GM12892 (cell line): ENCODE measurements around the gene GALNT18.
"Not testable (repeated sequence)": the region's sequence is repeated elsewhere in the genome, so short reads cannot be mapped to it uniquely, and the experiment has no call there.

Experiments used
- DNase-seq: peaks from one replicate; pipeline ENCODE4 v3.0.0; 2011; ENCODE audit not compliant: insufficient read length
- FAIRE-seq: peaks from 2 replicates; lab custom pipeline; 2011; peaks lifted over from hg19 to GRCh38; lab: Jason Lieb, UNC
- POLR2A ChIP-seq: IDR thresholded peaks from 2 replicates; pipeline ENCODE4 v1.6.1; 2011; ENCODE audit warnings: low read depth, low read length, control low read depth
- POLR2AphosphoS5 ChIP-seq: IDR thresholded peaks from 2 replicates; pipeline ENCODE4 v1.6.1; 2011; ENCODE audit warnings: low read depth, low read length, control low read depth
- TAF1 ChIP-seq: IDR thresholded peaks from 2 replicates; pipeline ENCODE4 v1.6.1; 2011; ENCODE audit warnings: low read depth, mild to moderate bottlenecking, control low read depth, low read length, borderline replicate concordance

Gene GALNT18

GRCh38 chr11:11379661-11380060 is 242.1 kb downstream of the GALNT18 start:
- no peak for TF ChIP-seq POLR2AphosphoS5
- TF ChIP-seq POLR2A, result no peak
- no peak for TF ChIP-seq TAF1
- DNase-seq, result no peak
- no peak for FAIRE-seq

DNA sequence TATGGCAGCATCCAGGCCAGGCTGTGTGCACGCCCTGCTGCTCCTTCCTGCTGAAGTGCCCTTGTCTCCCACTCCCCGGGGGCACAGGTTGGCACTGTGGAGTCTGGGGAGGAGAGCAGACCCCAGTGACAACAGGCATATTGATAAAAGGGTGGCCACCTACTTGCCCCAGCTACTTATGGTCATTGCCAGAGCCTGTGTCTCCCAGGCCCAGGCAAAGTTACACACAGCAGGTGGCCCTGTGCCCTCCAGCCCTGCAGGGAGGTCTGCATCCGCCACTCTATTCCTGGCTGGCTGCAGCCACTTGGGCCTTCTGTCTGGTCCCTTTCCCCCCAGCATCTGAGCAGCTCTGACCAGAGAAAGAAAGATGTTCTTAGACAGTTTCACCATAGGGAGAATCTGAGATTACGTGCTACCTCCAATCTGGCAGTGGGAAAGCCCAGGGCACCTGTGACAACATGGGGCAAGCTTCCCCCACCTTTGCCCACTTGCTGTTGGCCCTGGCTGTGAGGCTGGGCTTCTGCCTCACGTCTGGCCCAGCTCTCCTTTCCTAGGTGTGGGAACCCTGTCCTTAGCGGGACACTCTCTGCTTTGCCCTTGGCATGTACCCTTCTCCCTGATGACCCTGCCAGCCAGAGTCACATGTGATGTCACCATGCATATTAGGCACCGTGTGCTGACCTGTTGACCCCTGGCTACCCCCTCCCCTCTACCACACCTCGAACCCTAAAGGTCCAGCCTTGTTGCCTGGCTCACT is 243.4 kb downstream of the GALNT18 start:
- TF ChIP-seq TAF1 (no peak), POLR2AphosphoS5 (no peak), POLR2A (no peak)
- DNase-seq, result no peak
- FAIRE-seq, result no peak

DNA sequence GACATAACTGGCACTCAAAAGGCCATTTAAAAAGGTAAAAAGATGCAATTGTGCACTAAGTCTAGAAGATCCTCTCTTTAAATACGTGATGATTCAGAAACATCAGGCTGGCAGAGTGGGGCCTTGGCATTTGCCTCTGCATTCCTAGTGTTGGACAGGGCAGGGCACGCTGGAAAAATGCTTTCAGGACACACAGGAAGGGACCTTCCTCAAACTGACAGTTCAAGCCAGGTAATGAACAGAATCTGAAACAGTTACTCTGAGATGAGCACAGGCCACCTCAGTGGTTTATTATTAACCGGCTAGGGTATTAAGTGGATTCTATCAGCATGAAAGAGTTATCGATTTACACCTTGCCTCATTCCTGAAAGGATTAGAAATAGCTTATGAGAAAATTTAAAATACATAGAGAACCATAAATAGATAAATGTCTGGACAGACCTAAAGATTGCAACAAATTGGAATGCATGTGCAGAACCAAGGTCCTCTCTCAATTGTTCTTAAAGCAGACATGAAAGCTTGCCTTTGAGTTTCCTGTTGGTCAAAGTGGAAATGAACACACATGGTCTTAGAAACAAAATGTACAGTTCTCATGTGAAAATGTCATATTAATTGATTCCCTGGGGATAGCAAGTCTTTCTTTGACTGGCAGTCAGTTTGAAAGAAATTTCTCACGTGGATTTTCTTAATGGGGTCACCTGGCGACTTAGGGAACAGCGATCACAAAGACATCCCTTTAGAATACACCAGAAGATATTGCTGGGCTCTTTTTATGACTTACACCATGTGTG is 247.3 kb downstream of the GALNT18 start:
- no peak for TF ChIP-seq POLR2A
- DNase-seq (no peak), FAIRE-seq (no peak)

DNA sequence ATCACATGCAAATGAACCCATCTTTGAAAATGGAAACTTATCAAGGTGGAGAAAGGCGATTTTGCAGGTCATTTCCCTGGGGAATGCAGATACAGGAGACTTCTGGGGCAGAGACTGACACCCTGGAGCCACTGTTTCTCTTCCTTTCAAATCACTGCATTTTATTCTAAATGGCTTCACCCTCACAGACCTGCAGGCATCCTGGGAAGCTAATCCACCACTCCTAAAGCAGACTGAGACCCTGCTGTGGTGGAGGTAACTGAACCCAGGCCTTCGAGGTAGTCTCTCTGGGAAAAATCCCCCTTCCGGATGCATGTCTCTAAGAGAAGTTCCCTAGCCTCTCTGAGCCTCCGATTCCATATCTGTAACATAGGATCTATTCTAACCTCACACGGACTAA is 247.9 kb downstream of the GALNT18 start:
- DNase-seq (no peak), FAIRE-seq (no peak)
- TF ChIP-seq POLR2AphosphoS5 (no peak), POLR2A (no peak), TAF1 (no peak)

GRCh38 chr11:11372461-11372860 is 249.3 kb downstream of the GALNT18 start:
- FAIRE-seq (no peak), DNase-seq (no peak)
- TF ChIP-seq POLR2AphosphoS5 (no peak), TAF1 (no peak), POLR2A (no peak)

DNA sequence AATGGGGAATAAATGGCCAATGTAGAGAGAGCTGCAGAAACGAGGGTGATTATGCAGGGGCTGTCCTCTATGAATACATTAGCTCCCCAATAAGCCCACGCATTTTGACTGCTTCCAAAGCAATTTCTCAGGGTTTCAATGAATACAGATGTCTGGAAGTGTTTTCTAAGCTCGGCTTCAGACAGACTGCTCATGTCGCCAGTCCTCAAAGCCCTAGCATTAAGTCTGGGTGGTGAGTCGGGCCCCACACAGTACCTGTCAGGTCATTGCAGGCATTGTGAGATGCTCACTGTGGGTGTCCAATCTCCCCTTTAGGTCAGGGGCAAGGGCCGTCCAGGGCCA is 250.9 kb downstream of the GALNT18 start:
- TF ChIP-seq POLR2A (no peak), POLR2AphosphoS5 (no peak), TAF1 (no peak)
- no peak for FAIRE-seq
- DNase-seq, result no peak

- TF ChIP-seq TAF1, result no peak
- no peak for TF ChIP-seq POLR2A
- TF ChIP-seq POLR2AphosphoS5, result no peak
- DNase-seq (no peak), FAIRE-seq (peak; percentile 24)
Observed at GRCh38 chr11:11370255-11370961, 251.4 kb downstream of the GALNT18 start.

DNA sequence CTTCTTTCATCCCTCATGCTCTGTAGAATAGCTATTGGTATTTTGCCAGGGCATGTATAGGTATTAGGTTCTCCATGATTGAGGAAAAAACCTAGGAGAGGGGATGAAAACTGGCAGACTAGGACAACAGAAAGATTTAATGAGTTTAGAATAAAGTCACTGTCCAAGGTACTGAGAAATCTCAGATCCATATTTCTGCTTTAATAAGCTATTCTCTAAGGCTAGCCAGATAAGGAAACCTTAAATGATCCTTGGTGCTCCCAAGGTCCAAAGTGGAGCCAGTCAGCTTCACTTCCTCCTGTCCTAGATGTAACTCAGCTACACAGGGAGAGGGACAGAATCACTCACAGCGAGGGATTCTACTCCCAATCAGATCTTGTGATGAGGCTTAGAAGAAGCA is 255.0 kb downstream of the GALNT18 start:
- FAIRE-seq (peak; percentile 17), DNase-seq (no peak)

DNA sequence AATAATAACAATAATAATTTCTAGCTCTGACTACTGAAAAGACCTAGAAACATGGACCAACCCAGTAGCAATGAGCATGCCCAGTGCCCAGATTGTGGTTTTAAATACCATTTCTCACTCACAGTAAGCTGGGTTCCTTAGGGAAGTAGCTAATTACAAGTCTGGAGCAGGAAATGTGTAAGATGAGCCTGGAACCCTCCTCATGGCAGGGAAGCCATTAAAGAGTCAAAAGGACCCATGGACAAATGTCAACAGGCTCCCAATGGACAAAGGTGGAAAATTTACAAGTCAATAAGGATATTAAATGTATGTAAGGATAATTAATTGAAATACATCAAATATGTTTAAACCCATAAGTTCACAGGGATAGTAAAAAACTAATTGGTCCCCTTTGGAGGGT is 258.1 kb downstream of the GALNT18 start:
- TF ChIP-seq POLR2A, result no peak
- TF ChIP-seq TAF1, result no peak
- no peak for TF ChIP-seq POLR2AphosphoS5
- FAIRE-seq, result no peak
- DNase-seq, result no peak

More for the DNA sequence above, 255.0 kb downstream of the GALNT18 start:
- TF ChIP-seq POLR2AphosphoS5 (no peak), POLR2A (no peak), TAF1 (no peak)

DNA sequence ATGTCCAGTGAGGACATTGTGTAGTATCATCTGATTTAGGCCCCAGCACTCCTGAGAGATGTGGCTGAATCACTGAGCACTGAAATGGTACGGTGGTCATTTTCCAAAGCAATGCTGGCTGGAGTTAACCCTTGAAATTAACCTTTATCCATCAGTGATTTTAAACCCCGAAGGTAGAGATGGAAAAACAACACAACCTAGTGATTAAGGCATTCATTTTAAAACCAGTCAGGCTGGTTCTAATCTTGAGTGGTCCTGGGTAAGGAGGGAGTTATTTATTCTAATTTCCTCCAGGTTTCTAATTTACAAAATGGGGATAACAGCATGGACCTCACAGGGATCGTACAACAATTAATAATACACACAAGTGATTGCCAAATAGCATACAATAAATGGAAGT is 262.2 kb downstream of the GALNT18 start:
- TF ChIP-seq POLR2A (no peak), POLR2AphosphoS5 (no peak), TAF1 (no peak)
- no peak for FAIRE-seq
- DNase-seq, result no peak

DNA sequence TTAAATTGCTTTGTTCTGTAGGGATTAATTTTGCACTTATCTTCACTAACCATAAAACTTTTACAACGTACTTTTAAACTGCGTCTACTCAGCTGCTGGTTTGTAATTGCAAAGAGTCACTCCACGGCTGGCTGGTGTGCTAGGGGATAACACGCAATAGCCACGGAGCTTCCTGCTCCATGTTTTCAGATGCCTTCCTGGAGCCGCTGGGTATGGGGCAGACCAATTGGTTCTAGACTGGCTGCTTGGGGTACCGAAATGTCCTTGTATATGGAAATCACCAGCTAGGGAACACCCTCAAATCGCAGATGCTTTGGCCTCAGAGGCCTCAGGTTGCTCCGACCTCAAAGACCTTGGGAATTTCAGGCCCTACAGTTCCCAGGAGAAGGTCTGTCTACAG is 265.0 kb downstream of the GALNT18 start:
- FAIRE-seq (no peak), DNase-seq (no peak)
- TF ChIP-seq POLR2AphosphoS5 (no peak), TAF1 (no peak), POLR2A (no peak)

DNA sequence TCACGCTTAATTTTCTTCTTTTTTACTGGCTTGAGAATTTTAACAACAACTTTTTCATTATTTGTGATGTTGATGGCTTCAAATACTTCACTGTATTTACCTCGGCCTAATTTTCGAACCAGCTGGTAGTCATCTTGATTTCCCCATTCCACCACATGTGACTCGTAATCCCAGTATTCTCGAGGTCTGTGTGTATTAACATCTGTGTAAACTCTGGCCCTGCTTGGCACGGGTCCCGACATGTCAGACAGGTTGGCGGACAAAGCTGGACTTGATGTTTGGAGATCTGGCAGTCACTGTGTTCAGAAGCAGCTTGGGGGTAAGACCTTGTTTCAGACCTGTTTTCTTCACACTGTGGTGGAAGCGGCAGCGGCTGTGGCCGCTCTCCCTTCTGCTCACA is 268.9 kb downstream of the GALNT18 start, which contains the start of gene CSNK2A3:
TSS of gene CSNK2A3 (minus strand) at position 373 of the 400 bp plus-strand sequence. CDS start at position 242, 131 bp downstream.
- FAIRE-seq, DNase-seq: not testable (repeated sequence)

- FAIRE-seq, result peak; percentile 24
- not testable (repeated sequence) for DNase-seq
Observed at GRCh38 chr11:11351851-11352250, 270.0 kb downstream of the GALNT18 start.
